ENCODE results near the gene LRATD1.

- no peak for TF ChIP-seq CTCF (IDR thresholded peaks at IDR 0.05)
- TF ChIP-seq POLR2A (IDR thresholded peaks at IDR 0.05), result no peak
- TF ChIP-seq EP300 (IDR thresholded peaks at IDR 0.05), result no peak
- no peak for TF ChIP-seq POLR2AphosphoS5 (IDR thresholded peaks at IDR 0.05)
Observed at GRCh38 chr2:14608245-14608644, 24.3 kb upstream of the LRATD1 start.
